GM19395 (cell line): ENCODE data around the gene EBF4.

Source experiments
- ATAC-seq: cut with Tn5 transposase; IDR thresholded peaks from one replicate; pipeline ENCODE4 v1.9.1; 2021; ENCODE audit warnings: mild to moderate bottlenecking, moderate library complexity; ENCODE audit not compliant: unreplicated experiment

EBF4 gene

GRCh38 chr20:2699775-2700413 lies 7.3 kb downstream of the EBF4 start:
- ATAC-seq, result no peak

- no peak for ATAC-seq
These were observed 8.5 kb downstream of the EBF4 start for GRCh38 chr20:2700913-2701620.

GRCh38 chr20:2701671-2702081 lies 9.1 kb downstream of the EBF4 start:
- no peak for ATAC-seq

- ATAC-seq, result no peak
These were observed 11.3 kb downstream of the EBF4 start for GRCh38 chr20:2703716-2704475.

GRCh38 chr20:2705931-2706645 lies 13.5 kb downstream of the EBF4 start:
- ATAC-seq, result no peak

GRCh38 chr20:2706688-2707352 lies 14.2 kb downstream of the EBF4 start:
- ATAC-seq, result no peak

GRCh38 chr20:2707353-2708072 lies 14.9 kb downstream of the EBF4 start:
- no peak for ATAC-seq

- no peak for ATAC-seq
These were observed 15.5 kb downstream of the EBF4 start for GRCh38 chr20:2708073-2708415.

GRCh38 chr20:2708665-2709064 lies 16.1 kb downstream of the EBF4 start:
- ATAC-seq, result no peak

- no peak for ATAC-seq
These were observed 16.8 kb downstream of the EBF4 start for GRCh38 chr20:2709205-2709981.

- no peak for ATAC-seq
These were observed 20.7 kb downstream of the EBF4 start for GRCh38 chr20:2713285-2713684.

GRCh38 chr20:2729251-2729713 lies 36.7 kb downstream of the EBF4 start:
- no peak for ATAC-seq

- ATAC-seq, result no peak
These were observed 37.2 kb downstream of the EBF4 start for GRCh38 chr20:2729791-2730190.

GRCh38 chr20:2734899-2735298 lies 42.3 kb downstream of the EBF4 start:
- no peak for ATAC-seq

- ATAC-seq, result no peak
These were observed 43.9 kb downstream of the EBF4 start for GRCh38 chr20:2736441-2736840.

GRCh38 chr20:2738331-2739041 lies 45.9 kb downstream of the EBF4 start:
- no peak for ATAC-seq

GRCh38 chr20:2739042-2739398 lies 46.4 kb downstream of the EBF4 start:
- no peak for ATAC-seq

- ATAC-seq, result no peak
These were observed 48.1 kb downstream of the EBF4 start for GRCh38 chr20:2740702-2741101.

GRCh38 chr20:2741463-2741862 lies 48.9 kb downstream of the EBF4 start:
- ATAC-seq, result no peak
